Measurements from ENCODE around the gene TYSND1. TPM values are rescaled to one million over a fixed set of nuclear protein-coding genes. Genes with fewer than 3 reads are reported as not detected.

Gene TYSND1
- total and polyA plus RNA-seq, 3 donors from 2014 or later: 33.8 to 66.8 (median 45.4) TPM

GRCh38 chr10:70115948-70116682 is 30.4 kb downstream of the TYSND1 start:
- intact Hi-C loops (cut with DNase I; ENCODE audit: low total_unique reads): no loop called here
- DNase-seq: peak; percentile 75
- Histone ChIP-seq H3K27me3 (no peaks in the 10 kb centered on the region), H3K27ac (no peak overlapping the region), H3K4me3 (no peak overlapping the region), H3K36me3 (ENCODE audit: low read depth, missing control alignments) (no peaks in the 10 kb centered on the region), H3K4me1 (no peaks in the 10 kb centered on the region), H3K9me3 (no peaks in the 10 kb centered on the region)
- 58 to 63% methylated on average over 9 to 12 of the region's 12 CpGs for WGBS, 2 donors
- TF ChIP-seq POLR2A (IDR thresholded peaks at IDR 0.05) (no peak), CTCF (IDR thresholded peaks at IDR 0.05) (peak; percentile 62 to 93 (median 72))

DNA sequence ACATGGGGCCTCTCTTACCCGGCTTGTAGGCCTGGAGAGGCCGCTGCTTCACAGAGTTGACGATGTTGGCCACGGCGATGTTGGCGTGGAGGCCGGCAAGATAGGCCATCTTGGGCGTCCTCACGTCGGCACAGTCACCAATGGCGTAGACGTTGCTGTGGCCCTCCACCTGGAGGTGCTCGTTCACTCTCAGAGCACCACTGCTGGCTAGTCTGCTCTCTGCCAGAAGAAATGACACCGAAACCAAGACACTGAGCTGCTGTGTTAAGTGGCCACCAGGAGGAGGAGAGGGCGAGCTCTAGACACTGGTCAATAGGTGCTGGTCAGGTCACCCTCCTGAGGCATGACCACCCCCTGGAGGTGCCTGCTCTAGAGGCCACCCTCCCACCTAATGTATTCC is 31.6 kb downstream of the TYSND1 start:
- WGBS, 2 donors: 89 to 97% methylated on average over 3 to 15 of the region's 15 CpGs
- H3K27ac ChIP-seq: no peak overlapping the region
- H3K36me3 ChIP-seq (ENCODE audit: low read depth, missing control alignments): no peaks in the 10 kb centered on the region
- no peak overlapping the region for H3K4me3 ChIP-seq
- H3K9me3 ChIP-seq: no peaks in the 10 kb centered on the region
- no peaks in the 10 kb centered on the region for H3K27me3 ChIP-seq
- intact Hi-C loops (cut with DNase I; ENCODE audit: low total_unique reads): no loop called here
- DNase-seq: no peak
- TF ChIP-seq POLR2A (IDR thresholded peaks at IDR 0.05) (no peak), CTCF (IDR thresholded peaks at IDR 0.05) (no peak)
- no peaks in the 10 kb centered on the region for H3K4me1 ChIP-seq

DNA sequence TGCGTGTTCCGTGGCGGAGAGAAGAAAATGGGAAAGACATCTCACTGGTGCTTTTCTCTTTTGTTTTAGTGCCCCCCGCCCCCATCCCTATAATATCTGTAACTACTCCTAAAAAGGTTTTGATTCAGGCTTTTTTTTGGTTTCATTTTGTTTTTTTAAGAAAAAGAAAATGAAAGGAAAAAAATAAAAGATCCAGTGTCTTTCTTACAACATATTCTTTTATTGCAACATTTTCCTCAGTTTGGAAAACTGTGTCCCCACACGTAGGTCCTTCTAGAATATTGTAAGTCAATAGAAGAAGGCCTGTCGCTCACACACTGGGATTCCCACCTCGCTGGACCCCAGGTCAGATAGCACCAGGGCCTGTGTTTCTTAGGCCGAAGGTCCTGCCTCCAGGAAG is 34.4 kb downstream of the TYSND1 start:
- WGBS, 2 donors: 91 to 92% methylated on average over 8 of the region's 8 CpGs
- no peak for TF ChIP-seq CTCF (IDR thresholded peaks at IDR 0.05)
- TF ChIP-seq POLR2A (IDR thresholded peaks at IDR 0.05): no peak
- DNase-seq: no peak
- no peak overlapping the region for H3K4me3 ChIP-seq
- H3K27ac ChIP-seq: no peak overlapping the region
- no peaks in the 10 kb centered on the region for H3K36me3 ChIP-seq (ENCODE audit: low read depth, missing control alignments)
- H3K27me3 ChIP-seq: no peaks in the 10 kb centered on the region
- no peaks in the 10 kb centered on the region for H3K4me1 ChIP-seq
- intact Hi-C loops (cut with DNase I; ENCODE audit: low total_unique reads): no loop called here
- H3K9me3 ChIP-seq: no peaks in the 10 kb centered on the region

DNA sequence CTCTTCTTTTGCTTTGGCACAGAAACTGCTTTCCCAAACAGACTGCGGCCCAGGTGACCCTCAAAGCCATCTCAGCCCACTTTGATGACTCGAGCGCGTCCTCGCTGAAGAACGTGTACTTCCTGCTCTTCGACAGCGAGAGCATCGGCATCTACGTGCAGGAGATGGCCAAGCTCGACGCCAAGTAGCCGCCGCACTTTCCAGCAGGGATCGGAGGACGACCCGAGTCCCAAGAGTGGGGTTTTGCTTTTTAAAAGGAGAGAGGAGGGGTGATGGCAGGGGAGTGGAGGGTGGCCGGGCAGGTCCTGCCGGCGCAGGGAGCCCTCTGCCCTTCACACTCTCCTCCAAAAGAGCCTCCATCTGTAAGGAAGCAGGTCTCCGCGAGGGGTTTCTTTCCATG is 35.0 kb downstream of the TYSND1 start:
- DNase-seq: no peak
- no peak overlapping the region for H3K4me3 ChIP-seq
- H3K27ac ChIP-seq: no peak overlapping the region
- no peaks in the 10 kb centered on the region for H3K9me3 ChIP-seq
- TF ChIP-seq CTCF (IDR thresholded peaks at IDR 0.05) (no peak), POLR2A (IDR thresholded peaks at IDR 0.05) (no peak)
- intact Hi-C loops (cut with DNase I; ENCODE audit: low total_unique reads): no loop called here
- H3K4me1 ChIP-seq: no peaks in the 10 kb centered on the region
- 94 to 96% methylated on average over 20 to 22 of the region's 22 CpGs for WGBS, 2 donors
- no peaks in the 10 kb centered on the region for H3K36me3 ChIP-seq (ENCODE audit: low read depth, missing control alignments)
- H3K27me3 ChIP-seq: no peaks in the 10 kb centered on the region

All from testis (tissue), 3 donors.